Right lung (tissue), 5 donors: ENCODE data around the gene MYH14. TPM values are rescaled to one million over a fixed set of nuclear protein-coding genes. Genes with fewer than 3 reads are reported as not detected.
"Not testable (repeated sequence)": the region's sequence is repeated elsewhere in the genome, so short reads cannot be mapped to it uniquely, and the experiment has no call there.

Experiments used
- DNase-seq, 2 donors: peaks; one replicate each; pipeline ENCODE4 v3.0.0-alpha.2; 2013
- polyA plus RNA-seq, 5 donors: library from polyadenylated mRNA; unstranded; fragments of 120-200 nt; gene quantifications; one replicate each; pipeline versions ENCODE4 v1.2.1 to v1.2.3, GENCODE V29; 2013; ENCODE audit warnings: inconsistent platforms in 1 of 5, low replicate concordance in 1 of 5; ENCODE audit not compliant: insufficient read length in 5 of 5, insufficient read depth in 1 of 5

Gene MYH14
- polyA plus RNA-seq, 5 donors = 30.6 to 77.6 (median 45.7) TPM

DNA sequence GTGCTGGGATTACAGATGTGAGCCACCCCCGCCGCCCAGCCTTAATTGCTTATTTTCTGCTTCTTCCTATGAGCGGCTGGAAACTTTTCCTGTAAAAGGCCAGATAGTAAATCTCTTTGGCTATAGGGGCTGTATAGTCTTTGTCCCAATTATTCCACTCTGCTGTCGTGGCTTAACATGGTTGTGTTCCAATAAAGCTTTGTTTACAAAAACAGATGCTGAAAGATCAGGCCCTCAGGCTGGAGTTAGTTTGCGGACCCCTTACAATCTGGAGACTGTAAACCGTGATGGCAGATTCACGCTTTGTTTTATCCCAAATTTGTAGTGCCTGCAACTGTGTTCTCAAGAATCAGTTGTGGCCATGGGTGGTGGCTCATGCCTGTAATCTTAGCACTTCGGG, 115.0 kb downstream of the MYH14 start:
- DNase-seq = no peak

DNA sequence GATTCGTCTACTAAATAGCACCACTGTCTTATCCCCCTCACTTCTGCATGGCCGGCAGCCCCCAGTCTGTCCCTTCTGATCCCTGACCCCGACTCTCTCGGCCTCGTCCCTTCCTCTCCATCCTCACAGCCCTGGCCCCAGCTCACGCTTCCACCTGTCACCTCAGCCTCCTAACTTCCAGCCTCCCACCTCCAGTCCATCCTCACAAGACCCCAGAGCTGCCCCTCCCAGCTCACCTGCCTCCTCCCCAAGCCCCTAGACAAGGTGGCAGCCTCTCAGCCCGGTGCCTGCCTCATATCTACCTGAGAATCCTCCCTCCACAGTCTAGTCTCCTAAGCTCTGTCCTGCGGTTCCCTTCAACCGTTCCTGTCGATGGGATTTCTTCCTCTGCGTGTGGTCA, 115.7 kb downstream of the MYH14 start:
- no peak for DNase-seq

DNA sequence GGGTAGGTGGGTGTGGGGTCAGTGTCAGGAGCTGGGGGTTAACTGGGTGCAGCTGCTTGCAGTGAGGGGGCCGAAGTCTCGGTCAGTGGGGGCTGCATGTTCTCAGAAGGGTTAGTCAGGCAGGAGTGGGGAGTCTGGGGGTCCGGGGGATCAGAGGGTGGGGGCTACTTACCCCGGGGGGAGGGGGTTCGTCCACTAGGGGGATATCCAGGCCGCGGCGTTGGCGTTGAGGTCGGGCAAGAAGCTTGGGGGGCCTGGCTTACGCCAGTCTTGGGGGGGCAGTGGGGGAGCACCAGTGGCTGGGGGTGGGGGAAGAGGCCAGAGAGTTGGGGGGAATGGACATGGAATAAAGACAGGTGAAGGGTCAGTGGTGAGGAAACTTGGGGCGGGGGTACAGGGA, 116.6 kb downstream of the MYH14 start:
- DNase-seq = no peak

DNA sequence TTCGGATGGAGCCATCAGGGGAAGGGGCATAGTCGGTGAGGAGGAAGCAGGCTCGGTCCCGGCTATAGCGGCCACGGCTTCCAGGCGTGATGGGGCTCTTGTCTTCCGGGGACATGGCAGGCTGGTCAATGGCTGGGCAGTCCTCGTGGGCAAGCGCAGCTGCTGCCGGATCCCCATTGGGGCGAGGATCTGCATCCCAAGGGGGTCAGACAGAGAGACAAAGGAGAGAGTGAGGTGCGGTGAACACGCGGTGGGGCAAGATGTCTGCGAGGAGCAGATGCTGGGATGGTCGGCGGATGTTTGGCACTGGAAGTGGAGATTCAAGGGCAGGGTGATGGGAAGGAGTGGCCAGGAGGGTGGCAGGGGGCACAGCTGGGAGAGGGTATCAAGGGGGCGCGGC, 117.2 kb downstream of the MYH14 start:
- no peak for DNase-seq

DNA sequence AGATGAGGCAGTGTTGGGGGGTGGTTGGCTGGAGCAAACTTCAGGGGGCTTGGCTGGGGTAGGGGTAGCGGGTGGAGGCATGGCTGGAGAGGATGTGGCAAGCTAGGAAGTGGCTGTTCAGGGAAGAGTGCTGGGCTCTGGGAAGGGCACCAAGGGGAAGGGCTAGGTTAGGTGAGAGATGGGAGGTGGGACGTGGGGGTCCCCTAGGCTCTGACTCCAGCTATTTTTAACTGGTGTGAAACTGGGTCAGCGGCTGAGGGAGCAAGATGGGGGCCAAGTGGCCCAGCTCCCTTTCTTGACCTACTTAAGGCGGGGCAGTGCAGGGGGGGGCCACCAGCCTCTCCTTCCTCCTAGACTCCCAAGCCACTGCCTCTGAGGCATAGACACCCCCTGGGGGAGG, 118.4 kb downstream of the MYH14 start:
- DNase-seq = no peak

DNA sequence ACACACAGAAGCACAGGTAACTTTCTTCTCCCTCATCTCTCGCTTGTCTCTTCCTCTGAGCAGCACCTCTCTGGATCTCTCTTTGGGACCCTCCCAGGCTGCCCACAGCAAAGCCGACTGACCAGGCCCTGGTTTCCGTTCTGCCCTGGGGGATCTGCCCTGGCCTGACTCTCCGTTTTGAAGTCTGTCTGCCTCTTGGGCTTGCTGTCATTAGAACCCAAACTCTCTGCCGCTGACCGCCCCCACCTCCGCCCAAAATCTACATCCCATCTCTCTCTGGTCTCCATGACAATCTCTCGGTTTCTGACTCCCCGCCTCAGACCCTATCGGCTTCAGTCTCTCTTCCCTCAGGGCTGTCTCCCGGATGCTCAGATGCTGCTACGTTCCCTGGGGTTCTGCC, 118.8 kb downstream of the MYH14 start:
- no peak for DNase-seq

DNA sequence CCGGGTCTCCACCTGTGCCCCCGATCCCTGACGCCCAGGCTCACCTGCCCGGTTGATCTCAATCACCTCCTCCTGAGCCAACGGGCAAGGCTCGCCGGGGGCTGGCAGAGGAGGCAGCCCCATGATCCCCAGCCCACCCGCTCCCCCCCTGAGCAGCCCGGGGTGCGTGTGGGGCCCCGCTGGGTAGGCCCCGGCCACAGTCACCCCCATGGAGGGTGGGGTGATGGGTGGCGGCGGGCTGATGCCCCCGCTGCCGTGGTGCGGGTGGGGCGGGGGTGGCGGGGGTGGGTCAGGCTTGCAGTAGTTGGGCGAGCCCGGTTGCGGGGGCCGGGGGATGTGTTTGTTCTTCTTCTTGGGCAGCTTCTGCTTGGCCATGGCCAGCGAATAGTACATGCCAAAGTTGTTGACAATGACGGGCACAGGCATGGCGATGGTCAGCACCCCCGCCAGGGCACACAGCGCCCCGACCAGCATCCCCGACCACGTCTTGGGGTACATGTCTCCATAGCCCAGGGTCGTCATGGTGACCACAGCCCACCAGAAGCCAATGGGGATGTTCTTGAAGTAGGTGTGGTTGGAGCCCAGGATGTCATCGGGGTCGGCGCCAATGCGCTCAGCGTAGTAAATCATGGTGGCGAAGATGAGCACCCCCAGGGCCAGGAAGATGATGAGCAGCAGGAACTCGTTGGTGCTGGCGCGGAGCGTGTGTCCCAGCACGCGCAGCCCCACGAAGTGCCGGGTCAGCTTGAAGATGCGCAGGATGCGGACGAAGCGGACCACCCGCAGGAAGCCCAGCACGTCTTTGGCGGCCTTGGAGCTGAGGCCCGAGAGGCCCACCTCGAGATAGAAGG, 119.7 kb downstream of the MYH14 start:
- no peak for DNase-seq

DNA sequence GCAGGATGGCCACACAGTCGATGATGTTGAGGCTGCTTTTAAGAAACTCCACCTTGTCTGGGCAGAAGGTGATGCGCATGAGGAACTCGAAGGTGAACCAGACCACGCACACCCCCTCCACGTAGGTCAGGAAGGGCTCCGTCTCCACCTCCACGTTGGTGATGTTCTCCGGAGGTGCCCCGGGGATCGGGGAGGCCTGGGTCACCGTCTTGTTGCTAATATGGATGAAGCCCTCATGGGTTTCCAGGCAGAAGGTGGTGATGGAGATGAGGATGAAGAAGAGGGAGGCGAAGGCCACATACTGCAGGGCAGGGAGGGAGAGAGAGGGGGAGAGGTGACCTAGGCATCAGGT, 120.3 kb downstream of the MYH14 start:
- no peak for DNase-seq

DNA sequence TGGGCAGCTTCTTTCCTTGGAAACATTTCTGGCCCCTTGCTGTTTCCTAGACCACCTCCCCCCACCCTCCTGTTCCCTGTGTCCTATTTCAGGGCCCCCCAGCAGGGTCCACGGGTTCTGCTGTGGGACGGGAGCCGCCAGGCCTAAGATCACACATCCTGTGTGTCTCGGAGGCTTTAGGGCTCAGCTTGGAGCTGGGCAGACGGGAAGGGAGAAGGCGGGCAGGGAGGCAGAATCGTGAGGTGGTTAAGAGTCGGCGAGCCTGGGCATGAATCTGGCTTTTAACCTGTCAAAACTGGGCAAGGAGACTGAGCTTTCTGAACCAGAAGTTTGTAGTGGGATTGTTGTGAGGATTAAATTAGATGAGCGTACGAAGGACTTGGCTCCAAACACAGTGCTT, 120.9 kb downstream of the MYH14 start:
- no peak for DNase-seq

DNA sequence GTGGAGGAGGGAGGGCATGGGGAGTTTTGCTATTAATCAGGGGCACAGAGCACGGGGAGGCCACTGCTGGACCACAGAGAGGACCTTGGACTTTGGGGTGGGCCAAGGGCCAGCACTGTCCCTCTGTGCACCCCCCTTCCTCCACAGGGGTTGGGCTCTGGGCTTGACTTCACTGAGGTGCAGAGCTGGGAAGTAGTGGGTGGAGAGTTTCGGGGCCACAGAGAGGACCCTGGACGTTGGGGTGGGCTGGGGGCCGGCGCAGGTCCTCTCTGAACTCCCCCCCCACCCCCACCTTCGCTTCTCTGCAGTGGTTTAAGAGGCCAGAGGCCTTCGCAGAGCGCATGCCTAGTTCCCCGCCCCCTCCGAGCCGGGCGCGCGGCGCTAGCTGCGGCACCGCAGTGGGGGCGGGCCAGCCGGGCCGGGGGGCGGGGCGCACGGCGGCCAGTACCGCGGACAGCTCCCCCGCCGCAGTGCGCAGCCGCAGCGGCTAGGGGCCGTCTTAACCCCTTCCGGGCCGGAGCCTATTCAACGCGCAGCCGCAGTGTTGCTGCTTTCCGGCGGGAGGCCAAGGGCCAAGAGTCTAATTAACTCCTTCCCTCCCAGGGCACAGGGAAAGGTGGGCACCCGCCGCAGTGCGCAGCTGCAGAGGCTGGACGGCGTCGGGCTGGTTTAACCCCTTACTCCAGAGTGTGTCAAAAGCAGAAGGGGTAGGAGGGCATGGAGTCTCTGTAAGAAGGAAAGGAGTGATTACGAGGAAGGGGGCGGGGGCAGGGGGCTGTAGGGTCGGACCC, 122.1 kb downstream of the MYH14 start:
- DNase-seq = peak; percentile 62 to 68

DNA sequence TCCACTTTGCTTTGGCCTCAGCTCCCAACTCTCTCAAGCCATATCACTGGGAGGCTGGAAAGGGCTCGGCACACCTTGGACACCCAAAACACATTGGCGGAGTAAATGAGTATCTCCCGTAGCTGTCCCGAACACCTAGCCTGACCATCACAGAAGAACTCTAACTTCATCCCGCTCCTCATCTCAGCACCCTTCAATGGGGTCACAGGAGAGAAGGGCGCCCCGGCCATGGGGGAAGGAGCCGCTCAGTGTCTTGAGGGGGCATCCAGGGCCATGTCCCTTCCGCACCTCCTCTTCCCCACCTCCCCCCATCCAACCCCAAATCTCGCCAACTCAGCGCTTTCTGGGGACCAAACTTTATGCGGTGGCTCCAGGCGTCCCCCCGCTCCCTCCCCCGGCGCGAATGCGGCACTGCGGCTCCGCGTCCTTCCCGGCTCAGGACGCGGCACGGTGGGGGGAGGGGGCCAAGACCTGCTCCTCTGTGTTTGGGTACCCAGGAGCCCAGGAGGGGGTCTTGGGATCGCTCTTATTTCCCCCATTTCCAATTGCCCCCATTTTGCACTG, 122.8 kb downstream of the MYH14 start:
- no peak for DNase-seq

DNA sequence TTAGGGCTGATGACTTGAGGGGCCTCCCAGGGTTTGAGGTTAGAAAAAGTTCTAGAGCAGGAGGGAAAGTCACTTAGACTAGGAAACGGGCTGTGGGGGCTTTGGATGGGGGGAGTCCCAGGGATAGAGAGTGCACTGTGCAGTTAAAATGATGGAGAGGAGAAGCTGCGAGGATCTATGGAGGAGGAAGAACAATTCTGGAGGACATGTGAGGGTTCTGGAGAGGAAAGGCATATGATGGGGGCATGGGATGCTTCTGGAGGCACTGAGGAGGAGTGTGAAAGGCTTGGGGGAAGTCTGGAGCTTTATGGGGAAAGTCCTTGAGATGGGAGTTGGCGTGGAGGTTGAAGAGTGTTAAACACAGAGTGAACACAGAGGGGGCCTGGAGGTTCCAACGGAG, 123.6 kb downstream of the MYH14 start:
- DNase-seq = no peak

DNA sequence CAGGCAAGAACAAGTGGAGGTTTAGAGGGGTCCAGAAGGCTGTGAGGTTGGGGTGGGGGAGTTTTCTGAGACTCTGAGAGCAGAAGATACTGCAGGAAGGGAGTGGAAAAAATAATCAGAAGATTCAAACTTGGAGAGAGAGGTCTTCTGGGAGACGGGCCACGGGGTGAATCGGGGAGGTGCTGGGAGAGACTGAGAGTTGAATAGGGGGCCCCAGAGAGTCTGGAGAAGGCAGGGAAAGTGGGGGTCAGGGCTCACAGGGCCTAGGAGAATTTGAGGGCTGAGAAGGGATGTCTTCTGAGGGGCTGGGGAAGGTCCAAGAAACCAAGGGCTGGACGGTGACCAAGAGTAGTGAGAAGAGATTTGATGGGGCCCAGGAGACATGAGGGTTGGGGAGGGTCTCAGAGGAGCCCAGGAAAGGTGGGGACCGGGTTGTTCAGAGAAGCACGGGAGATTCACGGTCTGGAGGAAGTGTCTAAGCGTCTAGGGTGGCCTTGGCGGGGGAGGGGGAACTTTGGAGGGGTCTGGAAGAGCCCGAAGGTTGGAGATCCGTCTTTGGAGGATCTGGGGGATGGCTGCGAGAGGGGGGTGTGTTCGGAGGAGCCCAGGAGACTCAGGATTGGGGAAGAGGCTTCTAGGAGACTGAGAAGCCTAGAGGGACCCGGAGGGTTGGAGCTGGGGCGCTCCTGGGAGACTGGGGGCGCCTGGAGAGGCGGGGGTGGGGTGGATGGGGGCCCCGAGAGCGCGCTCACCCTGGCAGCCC, 124.2 kb downstream of the MYH14 start:
- no peak for DNase-seq

DNA sequence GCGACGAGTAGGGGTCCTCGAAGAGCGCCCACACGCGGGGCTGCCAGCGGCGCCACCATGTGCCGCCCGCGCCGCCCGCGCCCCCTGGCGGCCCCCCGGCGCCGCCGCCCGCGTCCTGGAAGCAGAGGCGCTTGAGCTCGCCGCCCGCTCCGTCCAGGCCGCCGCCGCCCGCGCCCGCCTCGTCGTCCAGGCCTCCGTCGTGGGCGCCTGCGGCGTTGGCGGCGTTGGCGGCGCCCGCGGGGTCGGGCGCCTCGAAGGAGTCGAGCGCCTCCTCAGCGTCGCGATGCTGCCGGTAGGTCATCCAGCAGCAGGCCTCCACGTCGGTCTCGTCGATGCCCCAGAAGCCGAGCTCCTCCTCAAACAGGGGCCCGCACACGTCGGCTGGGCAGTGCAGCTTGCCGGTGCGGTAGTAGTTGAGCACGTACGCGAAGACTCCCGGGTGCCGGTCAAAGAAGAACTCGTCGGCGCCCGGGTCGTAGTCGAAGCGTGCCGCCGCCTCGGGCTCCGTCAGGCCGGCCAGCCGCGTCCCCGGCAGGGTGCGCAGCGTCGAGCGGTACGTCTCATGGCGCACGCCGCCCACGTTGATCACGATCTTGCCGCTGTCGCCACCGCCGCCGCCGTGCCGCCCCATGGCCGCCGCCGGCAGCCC, 124.9 kb downstream of the MYH14 start:
- no peak for DNase-seq

DNA sequence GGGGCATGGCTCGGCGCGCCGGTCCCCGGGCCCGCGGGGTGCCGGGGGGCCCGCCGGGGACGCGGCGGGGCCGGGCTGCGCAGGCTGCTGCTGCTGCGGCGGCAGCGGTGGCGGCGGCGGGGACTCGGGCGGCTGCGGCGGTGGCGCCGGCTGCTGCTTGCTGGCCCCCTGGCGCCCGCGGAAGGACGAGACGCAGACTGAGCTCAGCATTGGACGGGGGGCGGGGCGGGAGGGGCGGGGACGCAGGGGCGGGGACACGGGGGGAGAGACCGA, 125.4 kb downstream of the MYH14 start:
- no peak for DNase-seq

DNA sequence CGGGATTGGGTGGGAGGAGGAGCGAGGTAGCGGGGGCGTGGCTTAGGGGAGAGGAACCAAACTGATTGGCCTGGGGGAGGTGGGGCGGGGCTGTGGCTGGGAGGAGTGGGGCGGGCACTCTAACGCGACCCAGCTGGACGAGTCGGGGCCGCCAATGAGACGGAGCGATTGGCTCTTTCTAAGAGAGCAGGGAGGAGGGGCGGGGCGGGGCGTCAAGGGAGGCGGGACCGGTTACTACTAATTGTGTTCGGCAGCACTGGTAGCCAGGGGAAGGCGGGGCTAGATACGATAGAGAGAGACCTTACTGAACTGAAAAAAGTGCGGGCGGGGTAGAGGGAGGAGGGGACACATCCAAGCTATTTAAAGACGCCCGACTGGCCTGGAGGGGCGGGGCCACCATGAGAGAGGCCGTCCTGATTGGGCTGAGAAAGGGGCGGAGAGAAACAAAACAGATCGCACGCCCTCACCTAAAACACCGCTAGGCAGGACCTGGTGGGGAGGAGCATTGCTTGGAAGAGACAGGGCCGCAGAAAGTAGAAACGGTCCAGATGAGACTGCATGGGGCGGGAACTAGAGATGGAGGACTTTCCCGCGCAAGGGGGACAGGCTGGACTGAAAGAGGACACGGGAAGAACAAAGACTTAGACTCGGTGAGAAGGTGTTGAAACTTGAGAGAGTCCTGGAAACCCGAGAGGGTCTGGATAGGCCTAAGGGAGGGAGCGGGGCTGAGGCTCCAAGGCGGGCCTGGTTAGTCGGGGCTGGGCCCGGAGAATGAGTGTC, 125.9 kb downstream of the MYH14 start, which contains the start of gene KCNC3:
Gene KCNC3 (minus strand): TSS at position 232 of the 780 bp plus-strand sequence. CDS start 295 bp downstream, outside the sequence.
- DNase-seq = peak; percentile 98 to 99

DNA sequence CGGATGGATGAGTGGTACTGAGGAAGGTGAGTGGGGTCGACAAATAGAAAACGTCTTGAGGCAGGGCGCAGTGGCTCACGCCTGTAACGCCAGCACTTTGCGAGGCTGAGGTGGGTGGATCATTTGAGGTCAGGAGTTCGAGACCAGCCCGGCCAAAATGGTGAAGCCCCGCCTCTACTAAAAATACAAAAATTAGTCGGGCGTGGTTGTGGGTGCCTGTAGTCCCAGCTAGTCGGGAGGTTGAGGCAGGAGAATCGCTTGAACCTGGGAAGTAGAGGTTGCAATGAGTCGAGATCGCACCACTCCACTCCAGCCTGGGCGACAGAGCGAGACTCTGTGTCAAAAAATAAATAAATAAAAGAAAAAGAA, 126.5 kb downstream of the MYH14 start:
- DNase-seq = not testable (repeated sequence)

DNA sequence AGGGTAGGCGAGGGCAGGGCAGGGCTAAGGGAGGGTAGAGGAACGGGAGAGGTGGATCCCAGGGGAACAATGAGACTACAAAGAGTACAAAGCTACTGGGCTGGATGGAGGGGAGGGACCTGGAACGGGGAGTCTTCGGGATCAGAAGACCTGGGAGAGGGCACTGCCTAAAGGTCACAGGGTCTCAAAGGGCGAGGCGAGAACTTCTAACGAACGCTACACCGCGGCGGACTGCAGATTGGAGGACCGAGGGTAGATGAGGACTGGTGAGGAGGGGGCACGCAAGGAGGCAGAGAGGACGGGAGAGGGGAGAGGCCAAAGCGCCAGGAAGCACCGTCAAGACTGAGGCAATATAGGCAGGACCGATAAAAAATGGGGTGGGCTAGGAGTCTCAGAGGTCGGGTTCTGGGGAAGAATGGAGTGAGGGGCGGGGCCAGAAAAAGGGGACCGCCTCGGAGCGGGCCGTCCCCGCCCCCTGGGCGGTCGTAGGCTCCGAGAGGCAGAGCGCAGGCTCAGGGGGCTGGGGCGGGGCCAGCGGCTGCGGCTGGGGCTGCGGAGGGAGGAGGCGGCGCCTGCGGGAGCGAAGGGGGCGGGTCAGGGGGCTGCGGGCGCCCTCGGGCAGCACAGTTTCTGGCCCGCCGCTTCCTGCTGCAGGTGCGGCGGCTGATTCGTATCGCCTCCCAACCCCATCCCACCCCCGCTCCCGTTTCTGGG, 127.1 kb downstream of the MYH14 start:
- DNase-seq = peak; percentile 84 to 87

DNA sequence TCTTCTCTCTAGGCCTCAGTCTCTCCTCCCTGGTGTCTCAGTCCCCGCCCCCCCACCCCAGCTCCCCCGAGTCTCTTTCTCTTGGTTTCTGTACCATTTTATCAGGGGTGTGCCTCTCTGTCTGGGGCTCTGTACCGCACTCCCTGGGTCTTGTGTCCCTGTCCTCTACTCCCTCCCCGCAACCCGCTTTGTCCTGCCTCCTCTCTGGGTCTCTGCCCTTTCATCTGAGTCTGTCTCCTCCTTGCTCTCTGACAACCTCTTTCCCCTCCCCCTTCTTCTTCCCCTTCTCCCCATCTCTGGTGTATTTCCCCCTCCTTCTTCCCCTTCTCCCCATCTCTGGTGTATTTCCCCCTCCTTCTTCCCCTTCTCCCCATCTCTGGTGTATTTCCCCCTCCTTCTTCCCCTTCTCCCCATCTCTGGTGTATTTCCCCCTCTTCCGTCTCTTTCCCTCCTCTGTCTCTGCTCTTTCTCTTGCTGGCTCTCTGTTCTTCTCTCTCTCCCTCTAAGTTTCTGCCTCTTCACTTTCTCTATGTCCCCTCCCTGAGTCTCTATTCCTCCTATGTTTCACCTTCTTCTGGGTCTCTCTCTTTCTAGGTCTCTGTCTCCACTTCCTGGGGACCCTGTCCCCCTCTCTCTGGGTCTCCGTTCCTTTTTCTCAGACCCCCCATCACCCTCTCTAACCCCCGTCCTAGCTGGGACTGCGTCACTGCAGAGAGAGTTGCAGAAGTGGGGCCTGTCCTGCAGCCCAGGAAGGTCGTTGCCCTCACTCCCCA, 128.0 kb downstream of the MYH14 start:
- DNase-seq = no peak

DNA sequence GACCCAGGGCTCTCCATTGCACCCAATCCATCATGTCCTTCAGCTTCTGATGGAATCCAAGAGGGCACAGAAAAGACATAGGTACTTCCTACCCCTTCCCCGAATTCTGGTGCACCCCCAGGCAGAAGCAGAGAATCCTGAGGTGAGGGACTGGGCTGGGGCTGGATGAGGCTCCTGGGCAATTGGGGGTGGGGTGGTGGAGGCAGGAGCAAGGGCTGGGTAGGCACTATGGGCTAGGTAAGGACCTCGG, 128.5 kb downstream of the MYH14 start:
- DNase-seq = no peak
